DOHH2 (cell line): ENCODE results near the gene TREM1.

Experiments
- CTCF ChIP-seq: fragments of 200-600 bp; sonication (generic); IDR thresholded peaks from one replicate; pipeline ENCODE4 v1.5.1; 2014; ENCODE audit warnings: antibody characterized with exemption, mild to moderate bottlenecking, low read depth, low read length; ENCODE audit not compliant: poor library complexity, severe bottlenecking
- EZH2phosphoT487 ChIP-seq: fragments of 200-600 bp; sonication (generic); IDR thresholded peaks from 2 replicates; pipeline ENCODE4 v1.6.1; 2017; ENCODE audit warnings: borderline replicate concordance, mild to moderate bottlenecking, antibody characterized with exemption, low read length, moderate library complexity, mixed read lengths

- TF ChIP-seq CTCF (no peak), EZH2phosphoT487 (no peak)
Observed at GRCh38 chr6:41231246-41231645, 55.2 kb downstream of the TREM1 start.
